AG09319 (cell line): ENCODE data around the gene PLCL2.

Experiments used
- DNase-seq: peaks from one replicate; pipeline ENCODE4 v3.0.0-alpha.2; 2010; ENCODE audit warnings: low read depth; ENCODE audit errors: extremely low read depth
- TF ChIP-seq, protein P1 (sequence below): IDR thresholded peaks from 2 replicates; pipeline ENCODE4 v1.5.1; 2011; ENCODE audit warnings: low read depth, mild to moderate bottlenecking, inconsistent platforms, low read length, moderate library complexity

Gene PLCL2

DNA sequence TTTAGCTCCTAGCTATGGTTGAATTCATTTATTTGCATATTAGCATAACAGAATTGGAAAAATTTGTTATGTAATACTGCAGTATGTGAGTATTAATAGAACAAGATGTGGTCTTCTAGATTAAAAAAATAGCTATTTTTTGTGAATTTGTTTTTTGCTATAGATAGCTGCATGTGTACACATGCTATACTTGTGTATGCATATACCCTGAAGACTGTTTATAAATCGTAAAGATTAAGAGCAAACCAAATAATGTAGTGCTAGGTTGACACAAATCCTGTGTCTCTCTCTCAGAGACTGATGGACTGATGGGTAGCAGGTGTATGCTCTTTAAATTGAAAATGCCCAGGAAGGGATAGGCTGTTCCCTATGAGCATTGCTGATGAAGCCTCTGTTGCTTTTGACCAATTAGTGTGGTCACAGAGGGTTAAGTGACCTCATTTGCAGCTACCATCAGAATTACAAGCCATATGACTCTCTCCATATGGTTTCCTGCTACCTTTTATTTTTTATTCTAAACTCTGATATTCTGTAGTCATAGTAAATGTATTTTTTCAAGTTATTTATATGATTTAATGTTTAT lies 9.0 kb downstream of the PLCL2 start:
- TF ChIP-seq, protein P1, sequence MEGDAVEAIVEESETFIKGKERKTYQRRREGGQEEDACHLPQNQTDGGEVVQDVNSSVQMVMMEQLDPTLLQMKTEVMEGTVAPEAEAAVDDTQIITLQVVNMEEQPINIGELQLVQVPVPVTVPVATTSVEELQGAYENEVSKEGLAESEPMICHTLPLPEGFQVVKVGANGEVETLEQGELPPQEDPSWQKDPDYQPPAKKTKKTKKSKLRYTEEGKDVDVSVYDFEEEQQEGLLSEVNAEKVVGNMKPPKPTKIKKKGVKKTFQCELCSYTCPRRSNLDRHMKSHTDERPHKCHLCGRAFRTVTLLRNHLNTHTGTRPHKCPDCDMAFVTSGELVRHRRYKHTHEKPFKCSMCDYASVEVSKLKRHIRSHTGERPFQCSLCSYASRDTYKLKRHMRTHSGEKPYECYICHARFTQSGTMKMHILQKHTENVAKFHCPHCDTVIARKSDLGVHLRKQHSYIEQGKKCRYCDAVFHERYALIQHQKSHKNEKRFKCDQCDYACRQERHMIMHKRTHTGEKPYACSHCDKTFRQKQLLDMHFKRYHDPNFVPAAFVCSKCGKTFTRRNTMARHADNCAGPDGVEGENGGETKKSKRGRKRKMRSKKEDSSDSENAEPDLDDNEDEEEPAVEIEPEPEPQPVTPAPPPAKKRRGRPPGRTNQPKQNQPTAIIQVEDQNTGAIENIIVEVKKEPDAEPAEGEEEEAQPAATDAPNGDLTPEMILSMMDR, result no peak
- DNase-seq, result no peak

DNA sequence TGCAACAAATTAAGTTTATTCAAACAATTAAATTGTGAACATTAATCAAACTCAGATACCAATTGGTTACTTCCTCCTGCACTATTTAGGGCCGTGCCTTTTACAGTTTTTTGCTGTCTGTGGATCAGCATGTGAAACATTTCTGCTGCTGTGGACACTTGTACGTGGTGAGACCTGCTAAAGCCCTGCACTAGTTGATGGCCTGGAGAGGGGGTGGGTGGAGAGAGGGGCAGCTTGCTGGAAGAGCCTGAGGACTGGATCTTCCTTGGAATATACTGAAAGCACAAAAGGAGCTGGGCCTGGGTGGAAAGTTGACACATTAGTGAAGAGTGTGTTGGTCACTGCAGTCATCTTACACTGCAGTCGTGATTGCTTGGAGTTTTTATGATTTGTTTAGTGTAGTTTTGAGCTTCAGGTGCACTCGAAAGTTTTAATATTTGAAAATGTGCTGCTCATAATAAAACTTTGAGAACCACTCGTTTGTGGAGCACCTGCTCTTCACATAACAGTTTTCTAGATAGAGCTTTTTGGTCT lies 11.4 kb downstream of the PLCL2 start:
- TF ChIP-seq, protein P1, result no peak
- DNase-seq, result no peak

DNA sequence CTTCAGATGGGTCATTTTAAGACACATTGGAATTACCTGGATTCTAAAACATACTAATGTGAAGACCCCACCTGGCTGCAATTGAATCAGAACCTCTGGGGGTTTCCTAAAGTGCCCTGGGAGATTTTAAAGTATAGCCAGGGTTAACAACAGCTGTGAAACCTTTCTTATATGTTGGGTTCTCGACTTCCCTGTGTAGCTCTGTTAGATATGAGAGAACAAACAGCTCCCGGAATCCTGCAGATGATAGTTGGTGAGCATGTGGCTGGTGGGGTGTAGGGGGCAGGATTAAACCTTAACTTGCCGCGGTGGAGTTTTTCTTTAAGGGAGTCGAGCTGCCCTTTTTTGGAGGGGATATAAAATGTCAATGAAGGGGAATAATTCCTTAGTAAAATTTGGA lies 12.1 kb downstream of the PLCL2 start:
- TF ChIP-seq, protein P1, result no peak
- DNase-seq, result no peak

DNA sequence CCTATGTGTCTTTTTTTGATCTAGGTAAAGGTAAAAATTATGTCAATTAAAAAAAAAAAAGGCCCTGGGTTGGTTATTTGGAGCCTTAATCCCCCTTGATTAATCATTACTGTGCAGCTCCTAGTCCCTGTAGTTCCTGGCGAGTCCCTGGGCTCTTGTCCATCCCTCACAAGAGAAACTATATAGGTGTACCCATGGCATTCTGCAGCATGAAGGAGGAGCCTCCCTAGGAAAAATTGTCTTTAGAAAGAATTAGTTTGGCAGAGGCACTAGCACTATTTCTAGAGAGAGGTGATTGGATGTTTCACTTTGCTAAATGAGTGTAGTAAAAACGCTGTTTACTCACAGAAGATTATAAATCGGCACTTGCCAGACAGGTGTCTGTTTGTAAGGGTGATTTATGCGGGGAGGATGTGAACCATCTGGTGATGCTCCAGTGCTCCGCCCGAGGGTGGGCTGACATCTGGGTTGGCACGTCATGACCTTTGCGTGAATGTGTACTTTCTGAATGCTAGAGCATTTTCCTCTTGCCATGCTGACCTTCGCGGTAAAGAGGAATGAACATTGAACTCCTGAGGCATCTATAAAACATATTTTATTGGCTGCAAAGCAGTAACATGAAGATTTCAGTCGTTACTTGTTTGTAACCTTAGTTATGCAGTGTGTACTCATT lies 12.6 kb downstream of the PLCL2 start:
- TF ChIP-seq, protein P1, result no peak
- no peak for DNase-seq

DNA sequence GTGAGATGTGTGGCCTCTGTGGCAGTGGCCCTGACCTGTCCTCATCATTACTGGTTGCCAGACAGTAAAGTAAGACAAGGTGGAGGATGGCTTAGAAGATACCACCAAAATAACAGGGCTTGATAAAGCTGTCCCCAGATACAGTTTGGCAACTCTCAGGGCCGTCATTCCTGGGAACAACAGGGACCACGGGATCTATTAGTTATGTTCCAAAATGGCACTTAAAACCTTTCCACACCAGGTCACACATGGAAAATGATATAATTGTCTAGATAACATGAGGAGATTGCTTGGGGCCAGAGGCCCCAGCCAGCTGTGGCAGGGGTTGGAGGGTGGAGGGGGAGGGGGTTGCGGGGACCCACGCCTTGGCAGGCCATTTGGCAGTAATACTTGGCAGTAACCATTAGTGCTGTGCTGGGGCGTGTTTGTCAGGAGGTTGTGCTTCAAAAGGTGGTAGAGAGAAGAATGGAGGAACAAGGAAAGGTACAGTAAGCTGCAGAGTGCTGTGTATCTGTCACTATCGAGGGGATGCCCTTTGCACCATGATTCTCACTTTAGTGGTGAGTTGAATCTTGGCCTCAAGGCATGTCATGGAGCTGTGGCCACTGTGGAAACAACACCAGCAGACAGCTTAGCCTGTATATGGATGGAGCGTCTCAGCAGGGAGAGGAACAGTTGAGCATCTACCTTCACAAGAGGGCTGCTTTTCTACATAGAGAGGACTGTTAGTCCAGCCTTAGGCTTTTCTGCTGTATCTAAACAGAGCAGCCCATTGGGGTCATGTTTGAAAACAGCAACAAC lies 14.0 kb downstream of the PLCL2 start:
- no peak for DNase-seq
- TF ChIP-seq, protein P1, result no peak

DNA sequence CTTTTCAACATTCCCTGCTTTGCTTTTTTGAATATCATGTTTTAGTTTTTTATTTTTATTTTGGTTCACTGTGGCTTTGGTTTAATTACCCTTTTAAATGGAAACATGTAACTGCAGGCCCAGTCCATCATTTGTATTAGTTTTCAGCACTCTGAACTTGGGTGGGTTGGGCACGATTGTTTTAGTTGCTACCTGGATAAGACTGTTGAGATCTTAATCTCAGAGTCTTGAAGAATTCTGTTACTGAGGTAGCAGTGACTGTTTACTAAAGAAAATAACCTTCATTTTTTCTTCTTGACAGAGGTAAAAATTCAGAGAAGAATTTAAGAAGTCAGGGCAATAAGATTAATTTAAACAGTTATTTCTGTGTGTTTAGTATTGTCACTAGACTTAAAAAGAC lies 15.2 kb downstream of the PLCL2 start:
- TF ChIP-seq, protein P1, result no peak

DNA sequence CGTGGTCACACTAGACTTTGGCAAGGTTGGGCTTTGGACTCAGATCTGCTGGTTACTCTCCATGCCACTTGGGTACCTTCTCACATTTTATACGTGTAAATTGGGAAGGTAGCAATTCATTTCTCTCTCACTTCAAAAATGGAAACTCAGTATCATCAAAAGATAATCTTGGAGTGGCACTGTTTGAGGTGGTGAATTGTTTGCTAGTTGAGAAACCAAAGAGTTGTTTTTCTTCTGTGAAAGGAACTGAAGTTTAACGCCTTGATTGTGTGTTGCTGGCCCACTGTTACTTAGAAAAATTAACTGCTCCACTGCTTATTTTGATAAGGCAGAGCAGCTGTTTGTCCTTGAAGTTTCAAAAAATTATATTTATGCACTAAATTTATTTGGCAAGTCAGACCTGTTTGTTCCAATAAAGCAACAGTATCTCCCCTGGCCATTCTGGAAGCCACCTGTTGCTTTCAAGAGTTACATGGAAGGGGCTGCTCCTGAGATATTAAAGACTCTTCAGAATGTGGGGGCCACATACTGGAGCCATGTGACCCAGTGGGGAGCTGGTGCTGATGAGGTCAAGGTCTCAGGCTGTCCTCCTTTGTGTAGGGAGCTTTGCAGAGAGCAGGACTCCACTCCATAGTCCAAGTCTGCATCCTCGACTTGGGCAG lies 16.2 kb downstream of the PLCL2 start:
- TF ChIP-seq, protein P1, result no peak
- DNase-seq, result no peak

More for the DNA sequence above, 15.2 kb downstream of the PLCL2 start:
- no peak for DNase-seq
